ENCODE results near the gene SPATA31C2. TPM values are rescaled to one million over a fixed set of nuclear protein-coding genes. Genes with fewer than 3 reads are reported as not detected.

Gene SPATA31C2
- total RNA-seq, 4 donors from 2014 or later: not detected

GRCh38 chr9:88174324-88174723 is 36.0 kb upstream of the SPATA31C2 start:
- no peaks in the 10 kb centered on the region for H3K27me3 ChIP-seq
- intact Hi-C loops (cut with DNase I): no loop called here
- no peak for DNase-seq
- TF ChIP-seq CTCF (IDR thresholded peaks at IDR 0.05) (no peak), POLR2A (IDR thresholded peaks at IDR 0.05) (no peak)
- no peaks in the 10 kb centered on the region for H3K36me3 ChIP-seq
- no peak overlapping the region for H3K27ac ChIP-seq
- no peaks in the 10 kb centered on the region for H3K4me1 ChIP-seq
- H3K9me3 ChIP-seq: no peaks in the 10 kb centered on the region
- WGBS, 2 donors: 62% methylated on average over 4 of the region's 4 CpGs
- no peak overlapping the region for H3K4me3 ChIP-seq

GRCh38 chr9:88173378-88173999 is 35.2 kb upstream of the SPATA31C2 start:
- Histone ChIP-seq H3K9me3 (peaks cover 0 to under 1% (median 0%) of the 10 kb centered on the region in 3 donors), H3K4me1 (no peaks in the 10 kb centered on the region), H3K27ac (no peak overlapping the region), H3K27me3 (no peaks in the 10 kb centered on the region), H3K36me3 (no peaks in the 10 kb centered on the region), H3K4me3 (no peak overlapping the region)
- no peak for TF ChIP-seq POLR2A (IDR thresholded peaks at IDR 0.05)
- peak in 4 of 6 experiments; percentile 30 to 42 (median 38) for TF ChIP-seq CTCF (IDR thresholded peaks at IDR 0.05)
- WGBS, 2 donors: 64 to 69% methylated on average over 10 of the region's 10 CpGs
- DNase-seq: no peak
- intact Hi-C loops (cut with DNase I): no loop called here

- Histone ChIP-seq H3K27me3 (no peaks in the 10 kb centered on the region), H3K4me3 (no peak overlapping the region), H3K9me3 (peaks cover 0 to 6% (median 0%) of the 10 kb centered on the region in 3 donors), H3K27ac (no peak overlapping the region), H3K4me1 (no peaks in the 10 kb centered on the region), H3K36me3 (no peaks in the 10 kb centered on the region)
- no peak for DNase-seq
- intact Hi-C loops (cut with DNase I): no loop called here
- TF ChIP-seq POLR2A (IDR thresholded peaks at IDR 0.05) (no peak), CTCF (IDR thresholded peaks at IDR 0.05) (no peak)
These were observed 31.4 kb upstream of the SPATA31C2 start for GRCh38 chr9:88169700-88170099.

- Histone ChIP-seq H3K9me3 (peaks cover 0 to 6% (median 0%) of the 10 kb centered on the region in 3 donors), H3K27me3 (no peaks in the 10 kb centered on the region), H3K27ac (no peak overlapping the region), H3K4me3 (no peak overlapping the region), H3K4me1 (no peaks in the 10 kb centered on the region), H3K36me3 (no peaks in the 10 kb centered on the region)
- 70 to 75% methylated on average over 3 of the region's 3 CpGs for WGBS, 2 donors
- DNase-seq: no peak
- intact Hi-C loops (cut with DNase I): no loop called here
- no peak for TF ChIP-seq POLR2A (IDR thresholded peaks at IDR 0.05)
- no peak for TF ChIP-seq CTCF (IDR thresholded peaks at IDR 0.05)
These were observed 30.3 kb upstream of the SPATA31C2 start for GRCh38 chr9:88168564-88168963.

- DNase-seq: no peak
- Histone ChIP-seq H3K36me3 (no peaks in the 10 kb centered on the region), H3K4me1 (no peaks in the 10 kb centered on the region), H3K9me3 (peaks cover 0 to 6% (median 0%) of the 10 kb centered on the region in 3 donors), H3K27ac (no peak overlapping the region), H3K27me3 (no peaks in the 10 kb centered on the region), H3K4me3 (no peak overlapping the region)
- TF ChIP-seq POLR2A (IDR thresholded peaks at IDR 0.05): no peak
- no peak for TF ChIP-seq CTCF (IDR thresholded peaks at IDR 0.05)
- intact Hi-C loops (cut with DNase I): no loop called here
- WGBS, 2 donors: 79 to 82% methylated on average over 1 of the region's 1 CpG
These were observed 28.4 kb upstream of the SPATA31C2 start for GRCh38 chr9:88166660-88167059.

Measured in esophagus squamous epithelium (tissue), 5 donors.